ENCODE measurements around the gene PM20D1. TPM values are rescaled to one million over a fixed set of nuclear protein-coding genes. Genes with fewer than 3 reads are reported as not detected.
"Not testable (repeated sequence)": the region's sequence is repeated elsewhere in the genome, so short reads cannot be mapped to it uniquely, and the experiment has no call there.

Gene PM20D1
- total RNA-seq, 1 donor from 2014 or later, result not detected

GRCh38 chr1:205878026-205878425 lies 28.1 kb upstream of the PM20D1 start:
- Mint-ChIP-seq H3K9me3 (ENCODE audit: unreplicated experiment) (peaks cover 3% of the 10 kb centered on the region), H3K36me3 (ENCODE audit: low read depth, unreplicated experiment) (peaks cover 2% of the 10 kb centered on the region)

DNA sequence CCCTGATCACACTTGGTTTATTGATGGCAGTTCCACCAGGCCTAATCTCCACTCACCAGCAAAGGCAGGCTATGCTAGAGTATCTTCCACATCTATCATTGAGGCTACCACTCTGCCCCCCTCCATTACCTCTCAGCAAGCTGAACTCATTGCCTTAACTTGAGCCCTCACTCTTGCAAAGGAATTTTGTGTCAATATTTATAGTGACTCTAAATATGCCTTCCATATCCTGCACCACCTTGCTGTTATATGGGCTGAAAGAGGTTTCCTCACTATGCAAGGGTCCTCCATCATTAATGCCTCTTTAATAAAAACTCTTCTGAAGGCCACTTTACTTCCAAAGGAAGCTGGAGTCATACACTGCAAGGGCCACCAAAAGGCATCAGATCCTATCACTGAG lies 23.2 kb upstream of the PM20D1 start:
- H3K27ac ChIP-seq (ENCODE audit: low read depth, low read length); H2AFZ ChIP-seq (ENCODE audit: low read depth, low read length); H3K36me3 Mint-ChIP-seq (ENCODE audit: low read depth, unreplicated experiment); H3K4me1 Mint-ChIP-seq (ENCODE audit: low read depth, unreplicated experiment); H3K36me3 ChIP-seq (ENCODE audit: insufficient read depth, low read length); H3K4me2 ChIP-seq (ENCODE audit: low read length); H4K20me1 ChIP-seq (ENCODE audit: insufficient read depth, low read length); H3K27ac Mint-ChIP-seq (ENCODE audit: unreplicated experiment); H3K4me1 ChIP-seq (ENCODE audit: insufficient read depth, low read length); H3K27me3 ChIP-seq (ENCODE audit: insufficient read depth, low read length); H3K4me3 Mint-ChIP-seq (ENCODE audit: unreplicated experiment); DNase-seq (ENCODE audit: low read depth); H3K9me3 Mint-ChIP-seq (ENCODE audit: unreplicated experiment); FAIRE-seq; H3K79me2 ChIP-seq (ENCODE audit: insufficient read depth, low read length); H3K27me3 Mint-ChIP-seq (ENCODE audit: low read depth, unreplicated experiment); H3K9me3 ChIP-seq (ENCODE audit: insufficient read depth, low read depth, low read length); H3K9ac ChIP-seq (ENCODE audit: low read length); H3K4me3 ChIP-seq (ENCODE audit: insufficient read depth, low read depth, low read length): not testable (repeated sequence)

More at GRCh38 chr1:205878026-205878425, 28.1 kb upstream of the PM20D1 start:
- no peak overlapping the region for H2AFZ ChIP-seq (ENCODE audit: low read depth, low read length)
- H3K9ac ChIP-seq (ENCODE audit: low read length), result no peak overlapping the region
- no peak overlapping the region for H3K4me3 ChIP-seq (ENCODE audit: insufficient read depth, low read depth, low read length)
- H3K4me2 ChIP-seq (ENCODE audit: low read length), result no peak overlapping the region
- FAIRE-seq (no peak), DNase-seq (ENCODE audit: low read depth) (no peak)
- Mint-ChIP-seq H3K4me1 (ENCODE audit: low read depth, unreplicated experiment) (peaks cover 2% of the 10 kb centered on the region), H3K27me3 (ENCODE audit: low read depth, unreplicated experiment) (no peaks in the 10 kb centered on the region), H3K4me3 (ENCODE audit: unreplicated experiment) (no peak overlapping the region), H3K27ac (ENCODE audit: unreplicated experiment) (no peak overlapping the region)
- no peaks in the 10 kb centered on the region for H3K36me3 ChIP-seq (ENCODE audit: insufficient read depth, low read length)
- no peaks in the 10 kb centered on the region for H3K79me2 ChIP-seq (ENCODE audit: insufficient read depth, low read length)
- no peaks in the 10 kb centered on the region for H3K4me1 ChIP-seq (ENCODE audit: insufficient read depth, low read length)
- H3K27ac ChIP-seq (ENCODE audit: low read depth, low read length), result no peak overlapping the region
- TF ChIP-seq, protein P1, sequence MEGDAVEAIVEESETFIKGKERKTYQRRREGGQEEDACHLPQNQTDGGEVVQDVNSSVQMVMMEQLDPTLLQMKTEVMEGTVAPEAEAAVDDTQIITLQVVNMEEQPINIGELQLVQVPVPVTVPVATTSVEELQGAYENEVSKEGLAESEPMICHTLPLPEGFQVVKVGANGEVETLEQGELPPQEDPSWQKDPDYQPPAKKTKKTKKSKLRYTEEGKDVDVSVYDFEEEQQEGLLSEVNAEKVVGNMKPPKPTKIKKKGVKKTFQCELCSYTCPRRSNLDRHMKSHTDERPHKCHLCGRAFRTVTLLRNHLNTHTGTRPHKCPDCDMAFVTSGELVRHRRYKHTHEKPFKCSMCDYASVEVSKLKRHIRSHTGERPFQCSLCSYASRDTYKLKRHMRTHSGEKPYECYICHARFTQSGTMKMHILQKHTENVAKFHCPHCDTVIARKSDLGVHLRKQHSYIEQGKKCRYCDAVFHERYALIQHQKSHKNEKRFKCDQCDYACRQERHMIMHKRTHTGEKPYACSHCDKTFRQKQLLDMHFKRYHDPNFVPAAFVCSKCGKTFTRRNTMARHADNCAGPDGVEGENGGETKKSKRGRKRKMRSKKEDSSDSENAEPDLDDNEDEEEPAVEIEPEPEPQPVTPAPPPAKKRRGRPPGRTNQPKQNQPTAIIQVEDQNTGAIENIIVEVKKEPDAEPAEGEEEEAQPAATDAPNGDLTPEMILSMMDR (IDR thresholded peaks at IDR 0.05; ENCODE audit: insufficient read depth, low read depth, low read length), result no peak
- TF ChIP-seq EZH2 (IDR thresholded peaks at IDR 0.05; ENCODE audit: insufficient read depth, low read length), result no peak
- peaks cover 4% of the 10 kb centered on the region for H3K9me3 ChIP-seq (ENCODE audit: insufficient read depth, low read depth, low read length)
- H3K27me3 ChIP-seq (ENCODE audit: insufficient read depth, low read length), result peaks cover 5% of the 10 kb centered on the region
- no peaks in the 10 kb centered on the region for H4K20me1 ChIP-seq (ENCODE audit: insufficient read depth, low read length)

- Histone ChIP-seq H3K36me3 (ENCODE audit: insufficient read depth, low read length) (no peaks in the 10 kb centered on the region), H3K27ac (ENCODE audit: low read depth, low read length) (no peak overlapping the region), H3K9ac (ENCODE audit: low read length) (no peak overlapping the region), H3K9me3 (ENCODE audit: insufficient read depth, low read depth, low read length) (no peaks in the 10 kb centered on the region), H3K4me3 (ENCODE audit: insufficient read depth, low read depth, low read length) (no peak overlapping the region), H2AFZ (ENCODE audit: low read depth, low read length) (no peak overlapping the region), H3K4me1 (ENCODE audit: insufficient read depth, low read length) (no peaks in the 10 kb centered on the region), H4K20me1 (ENCODE audit: insufficient read depth, low read length) (no peaks in the 10 kb centered on the region), H3K79me2 (ENCODE audit: insufficient read depth, low read length) (no peaks in the 10 kb centered on the region), H3K27me3 (ENCODE audit: insufficient read depth, low read length) (peaks cover 3% of the 10 kb centered on the region), H3K4me2 (ENCODE audit: low read length) (no peak overlapping the region)
- H3K36me3 Mint-ChIP-seq (ENCODE audit: low read depth, unreplicated experiment), result no peaks in the 10 kb centered on the region
- H3K4me3 Mint-ChIP-seq (ENCODE audit: unreplicated experiment), result no peak overlapping the region
- peaks cover 1% of the 10 kb centered on the region for H3K9me3 Mint-ChIP-seq (ENCODE audit: unreplicated experiment)
- no peak overlapping the region for H3K27ac Mint-ChIP-seq (ENCODE audit: unreplicated experiment)
- DNase-seq (ENCODE audit: low read depth) (no peak), FAIRE-seq (no peak)
- TF ChIP-seq, protein P1 (IDR thresholded peaks at IDR 0.05; ENCODE audit: insufficient read depth, low read depth, low read length), result no peak
- TF ChIP-seq EZH2 (IDR thresholded peaks at IDR 0.05; ENCODE audit: insufficient read depth, low read length), result no peak
- peaks cover 7% of the 10 kb centered on the region for H3K27me3 Mint-ChIP-seq (ENCODE audit: low read depth, unreplicated experiment)
- H3K4me1 Mint-ChIP-seq (ENCODE audit: low read depth, unreplicated experiment), result no peaks in the 10 kb centered on the region
Measured at GRCh38 chr1:205870236-205870635, 20.3 kb upstream of the PM20D1 start.
